ENCODE results near the gene HINT3. TPM values are rescaled to one million over a fixed set of nuclear protein-coding genes. Genes with fewer than 3 reads are reported as not detected.
A peak's percentile ranks its signal among the peaks of the same experiment; 100 is the strongest.
"Not testable (repeated sequence)": the region's sequence is repeated elsewhere in the genome, so short reads cannot be mapped to it uniquely, and the experiment has no call there.

HINT3 gene
- total RNA-seq (2014; rRNA removed; shearing (Covaris generic)) = 7.9 and 8.8 TPM in 2 replicates

- H3K4me3 ChIP-seq = peak within 1 kb of the TSS; percentile 74
- H3K27me3 ChIP-seq = no peaks in the 10 kb centered on the region
- H3K4me1 ChIP-seq = 0 out of 2 replicates have a peak, but pooled peaks cover 3% of the 10 kb centered on the region
- H3K27ac ChIP-seq = peak within 1 kb of the TSS; percentile 36
- peak; percentile 95 to 97 for DNase-seq
- no peaks in the 10 kb centered on the region for H3K9me3 ChIP-seq (replicated peaks)
- H3K36me3 ChIP-seq = no peaks in the 10 kb centered on the region
Measured at GRCh38 chr6:125956506-125957390, at the start of gene HINT3. HINT3 (plus strand) TSS chr6:125956770; CDS start chr6:125956978, 208 bp downstream.

GRCh38 chr6:125910527-125910926 is 46.0 kb upstream of the HINT3 start:
- Histone ChIP-seq H3K4me1 (peaks cover 50% of the 10 kb centered on the region), H3K27me3 (no peaks in the 10 kb centered on the region), H3K4me3 (no peak overlapping the region), H3K36me3 (no peaks in the 10 kb centered on the region), H3K9me3 (replicated peaks) (no peaks in the 10 kb centered on the region), H3K27ac (peak overlapping the region; percentile 32)
- DNase-seq = no peak

- DNase-seq = peak; percentile 33 to 54
- Histone ChIP-seq H3K27ac (peak overlapping the region; percentile 32), H3K4me1 (peaks cover 50% of the 10 kb centered on the region)
- not testable (repeated sequence) for H3K9me3 ChIP-seq (replicated peaks); H3K36me3 ChIP-seq; H3K4me3 ChIP-seq; H3K27me3 ChIP-seq
Measured at GRCh38 chr6:125911051-125911451, 45.5 kb upstream of the HINT3 start.

GRCh38 chr6:125912430-125912829 is 44.1 kb upstream of the HINT3 start:
- DNase-seq = peak; percentile 16 to 35
- Histone ChIP-seq H3K4me1 (peaks cover 50% of the 10 kb centered on the region), H3K27ac (peak overlapping the region; percentile 32; the same call in 1 of the 2 replicates)
- H3K36me3 ChIP-seq; H3K9me3 ChIP-seq (replicated peaks); H3K27me3 ChIP-seq; H3K4me3 ChIP-seq: not testable (repeated sequence)

GRCh38 chr6:125913145-125913544 is 43.4 kb upstream of the HINT3 start:
- Histone ChIP-seq H3K27me3 (no peaks in the 10 kb centered on the region), H3K9me3 (replicated peaks) (no peaks in the 10 kb centered on the region), H3K27ac (no peak overlapping the region; the same call in 1 of the 2 replicates), H3K4me1 (peaks cover 50% of the 10 kb centered on the region), H3K4me3 (no peak overlapping the region), H3K36me3 (no peaks in the 10 kb centered on the region)
- no peak for DNase-seq

- no peak overlapping the region for H3K4me3 ChIP-seq
- peak; percentile 28 to 69 for DNase-seq
- no peaks in the 10 kb centered on the region for H3K27me3 ChIP-seq
- no peaks in the 10 kb centered on the region for H3K9me3 ChIP-seq (replicated peaks)
- H3K27ac ChIP-seq = no peak overlapping the region; the same call in 1 of the 2 replicates
- peaks cover 50% of the 10 kb centered on the region for H3K4me1 ChIP-seq
- no peaks in the 10 kb centered on the region for H3K36me3 ChIP-seq
Measured at GRCh38 chr6:125913864-125914351, 42.7 kb upstream of the HINT3 start.

- peaks cover 27% of the 10 kb centered on the region for H3K4me1 ChIP-seq
- H3K36me3 ChIP-seq = no peaks in the 10 kb centered on the region
- H3K4me3 ChIP-seq = no peak overlapping the region
- no peak for DNase-seq
- H3K27me3 ChIP-seq = no peaks in the 10 kb centered on the region
- H3K9me3 ChIP-seq (replicated peaks) = no peaks in the 10 kb centered on the region
- H3K27ac ChIP-seq = no peak overlapping the region
Measured at GRCh38 chr6:125918230-125918629, 38.3 kb upstream of the HINT3 start.

GRCh38 chr6:125918681-125919566 is 37.6 kb upstream of the HINT3 start:
- H3K27me3 ChIP-seq = no peaks in the 10 kb centered on the region
- H3K36me3 ChIP-seq = no peaks in the 10 kb centered on the region
- H3K27ac ChIP-seq = no peak overlapping the region
- H3K9me3 ChIP-seq (replicated peaks) = no peaks in the 10 kb centered on the region
- peaks cover 20% of the 10 kb centered on the region for H3K4me1 ChIP-seq
- H3K4me3 ChIP-seq = peak overlapping the region; percentile 4; the same call in 1 of the 2 replicates
- DNase-seq = peak in 1 of 2 experiments; percentile 58

GRCh38 chr6:125919618-125920017 is 37.0 kb upstream of the HINT3 start:
- no peaks in the 10 kb centered on the region for H3K36me3 ChIP-seq

GRCh38 chr6:125922322-125922860 is 34.2 kb upstream of the HINT3 start:
- Histone ChIP-seq H3K36me3 (no peaks in the 10 kb centered on the region), H3K4me3 (no peak overlapping the region), H3K9me3 (replicated peaks) (no peaks in the 10 kb centered on the region)

More at GRCh38 chr6:125919618-125920017, 37.0 kb upstream of the HINT3 start:
- DNase-seq = no peak
- Histone ChIP-seq H3K27me3 (no peaks in the 10 kb centered on the region), H3K4me1 (peaks cover 13% of the 10 kb centered on the region), H3K4me3 (no peak overlapping the region), H3K9me3 (replicated peaks) (no peaks in the 10 kb centered on the region), H3K27ac (no peak overlapping the region)

GRCh38 chr6:125923366-125923877 is 33.1 kb upstream of the HINT3 start:
- H3K4me3 ChIP-seq = no peak overlapping the region

More at GRCh38 chr6:125922322-125922860, 34.2 kb upstream of the HINT3 start:
- no peaks in the 10 kb centered on the region for H3K27me3 ChIP-seq
- no peak overlapping the region for H3K27ac ChIP-seq
- DNase-seq = no peak
- peaks cover 6% of the 10 kb centered on the region for H3K4me1 ChIP-seq

GRCh38 chr6:125924169-125924568 is 32.4 kb upstream of the HINT3 start:
- no peaks in the 10 kb centered on the region for H3K27me3 ChIP-seq
- peaks cover 4% of the 10 kb centered on the region; the same call in 1 of the 2 replicates for H3K4me1 ChIP-seq
- DNase-seq = no peak
- H3K36me3 ChIP-seq = no peaks in the 10 kb centered on the region
- no peaks in the 10 kb centered on the region for H3K9me3 ChIP-seq (replicated peaks)
- H3K27ac ChIP-seq = no peak overlapping the region
- no peak overlapping the region for H3K4me3 ChIP-seq

More at GRCh38 chr6:125923366-125923877, 33.1 kb upstream of the HINT3 start:
- DNase-seq = no peak
- no peak overlapping the region for H3K27ac ChIP-seq
- H3K27me3 ChIP-seq = no peaks in the 10 kb centered on the region
- no peaks in the 10 kb centered on the region for H3K36me3 ChIP-seq
- peaks cover 6% of the 10 kb centered on the region for H3K4me1 ChIP-seq
- H3K9me3 ChIP-seq (replicated peaks) = no peaks in the 10 kb centered on the region

- Histone ChIP-seq H3K9me3 (replicated peaks) (no peaks in the 10 kb centered on the region), H3K4me1 (no peaks in the 10 kb centered on the region; the same call in 1 of the 2 replicates), H3K36me3 (no peaks in the 10 kb centered on the region), H3K27ac (no peak overlapping the region), H3K27me3 (no peaks in the 10 kb centered on the region), H3K4me3 (no peak overlapping the region)
- no peak for DNase-seq
Measured at GRCh38 chr6:125924697-125925358, 31.7 kb upstream of the HINT3 start.

GRCh38 chr6:125926711-125927110 is 29.9 kb upstream of the HINT3 start:
- Histone ChIP-seq H3K27me3 (no peaks in the 10 kb centered on the region), H3K4me3 (no peak overlapping the region), H3K4me1 (no peaks in the 10 kb centered on the region), H3K36me3 (no peaks in the 10 kb centered on the region), H3K27ac (no peak overlapping the region), H3K9me3 (replicated peaks) (no peaks in the 10 kb centered on the region)
- DNase-seq = no peak

Measured in SJCRH30 (cell line).